Activated T-helper 9 cell treated with anti-CD3 and anti-CD28 coated beads, Interleukin-2, amount 50 U/mL, for 16 hours (primary cell): ENCODE results near the gene ZNF273.
"Not testable (repeated sequence)": the region's sequence is repeated elsewhere in the genome, so short reads cannot be mapped to it uniquely, and the experiment has no call there.

Experiments
- DNase-seq: peaks from one replicate; pipeline ENCODE4 v3.0.0-alpha.2; 2020; ENCODE audit warnings: low read depth

The ZNF273 gene

DNA sequence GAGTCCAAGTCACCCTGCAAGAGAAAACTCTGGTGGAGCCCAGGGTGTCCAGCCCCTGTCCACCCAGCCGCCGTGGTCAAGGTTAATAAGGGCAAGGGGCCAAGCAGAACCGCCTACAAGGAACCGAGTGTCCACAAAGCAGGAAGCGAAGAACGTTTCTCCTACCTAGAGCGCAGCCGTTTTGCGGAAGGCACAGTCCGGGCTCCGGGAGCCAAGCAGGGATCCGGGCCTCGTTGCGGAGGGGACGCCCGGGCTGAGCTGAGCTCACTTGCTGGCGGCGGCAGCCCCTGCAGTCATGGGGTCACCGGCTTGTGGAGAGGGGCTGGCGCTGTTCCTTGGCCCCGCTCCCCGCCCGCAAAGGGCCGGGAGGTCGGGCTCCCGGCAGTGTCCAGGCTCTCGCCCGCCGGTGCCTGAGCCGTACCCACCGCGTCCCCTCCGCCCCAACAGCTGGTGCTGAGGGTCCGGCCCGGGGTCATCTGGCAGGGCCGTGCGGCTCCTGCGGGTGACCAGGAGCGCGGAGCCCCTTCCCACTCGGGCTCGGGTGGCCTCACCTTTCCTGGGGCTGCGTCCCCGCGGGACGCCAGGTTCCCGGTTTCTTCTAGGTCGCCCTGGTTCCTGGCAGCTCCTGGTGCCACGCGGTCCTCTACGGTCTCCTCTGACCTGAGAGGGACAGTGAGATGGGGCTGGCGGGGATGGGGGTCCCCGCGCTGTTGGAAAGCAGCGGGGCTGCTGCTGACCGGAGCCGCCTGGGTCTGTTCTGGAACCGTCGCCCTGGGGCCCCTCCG is 14.0 kb upstream of the ZNF273 start:
- no peak for DNase-seq

DNA sequence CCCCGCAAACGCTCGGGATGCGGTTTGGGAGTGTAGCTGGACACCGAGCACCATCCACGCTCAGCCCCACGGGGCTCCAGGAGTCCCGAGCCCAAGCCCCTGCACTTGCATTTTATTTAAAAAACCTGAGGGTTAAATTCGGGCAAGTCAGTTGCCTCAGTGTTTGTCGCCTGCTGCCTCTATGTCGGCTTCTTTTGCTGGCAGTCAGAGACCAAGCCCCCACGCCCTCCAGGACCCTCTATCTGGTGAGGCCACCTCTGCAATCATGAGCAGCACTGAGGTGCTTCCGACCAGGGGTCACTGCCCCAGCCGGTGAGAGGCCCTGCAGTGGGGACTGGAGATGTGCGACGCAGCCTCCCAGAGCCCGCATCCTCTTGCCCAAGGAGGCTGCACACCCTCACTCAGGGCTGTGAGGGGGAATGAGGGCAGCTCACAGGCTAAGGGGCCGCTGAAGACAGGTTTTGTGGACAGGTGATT is 13.3 kb upstream of the ZNF273 start:
- no peak for DNase-seq

GRCh38 chr7:64890273-64890672 is 12.8 kb upstream of the ZNF273 start:
- DNase-seq = not testable (repeated sequence)

- DNase-seq = no peak
These were observed 12.2 kb upstream of the ZNF273 start for GRCh38 chr7:64890761-64891362.

DNA sequence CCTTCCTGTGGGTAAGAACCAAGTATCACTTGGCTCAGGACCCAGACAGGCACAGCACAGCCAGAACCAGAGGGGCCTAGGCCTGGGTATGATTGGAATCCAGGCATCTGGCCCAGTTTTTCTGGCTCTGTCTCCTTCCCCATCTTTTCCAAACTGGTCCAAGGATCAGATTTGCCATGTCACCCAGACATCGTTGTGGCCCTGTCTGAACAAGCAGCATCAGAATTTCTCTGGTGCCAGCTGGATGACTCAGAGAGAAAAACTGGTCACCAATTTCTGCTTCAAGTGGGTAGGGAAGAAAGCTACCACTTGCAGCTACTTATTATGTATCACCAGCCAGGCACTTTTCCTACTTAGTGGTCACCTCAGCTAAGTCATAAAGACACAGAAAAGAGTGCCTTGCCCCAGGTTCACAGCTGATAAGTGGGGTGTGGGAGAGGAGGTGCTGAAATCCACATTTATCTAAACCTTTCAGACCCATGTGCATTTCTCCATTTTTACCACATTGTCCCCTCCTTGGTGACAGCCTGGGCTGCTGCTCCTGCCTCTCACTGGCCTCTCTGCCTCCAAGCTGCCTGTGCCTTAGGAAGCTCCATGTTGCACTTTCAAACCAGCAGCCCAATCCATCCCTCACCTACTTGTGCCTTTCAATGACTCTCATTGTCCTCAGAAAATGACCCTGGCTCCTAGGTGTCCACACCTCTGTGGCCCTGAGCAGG is 11.6 kb upstream of the ZNF273 start:
- not testable (repeated sequence) for DNase-seq

DNA sequence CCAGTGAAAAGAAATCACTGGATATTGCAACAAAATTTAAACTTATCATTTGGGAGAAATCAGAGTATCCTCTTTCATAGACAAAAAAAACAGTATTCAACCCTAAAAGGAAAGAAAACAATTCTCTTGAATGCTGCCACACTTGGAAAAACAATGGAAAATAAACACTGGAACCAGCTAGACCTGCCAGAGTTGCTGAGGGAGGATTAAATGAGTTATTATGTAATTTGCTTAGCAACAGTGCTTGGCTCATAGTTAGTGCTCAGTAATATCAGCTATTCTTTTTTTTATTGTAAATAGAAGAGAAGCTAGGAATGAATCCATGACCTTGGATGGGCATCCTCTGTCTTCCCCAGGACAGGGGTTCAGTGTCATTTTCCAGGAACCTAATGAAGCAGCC is 11.0 kb upstream of the ZNF273 start:
- DNase-seq = no peak

DNA sequence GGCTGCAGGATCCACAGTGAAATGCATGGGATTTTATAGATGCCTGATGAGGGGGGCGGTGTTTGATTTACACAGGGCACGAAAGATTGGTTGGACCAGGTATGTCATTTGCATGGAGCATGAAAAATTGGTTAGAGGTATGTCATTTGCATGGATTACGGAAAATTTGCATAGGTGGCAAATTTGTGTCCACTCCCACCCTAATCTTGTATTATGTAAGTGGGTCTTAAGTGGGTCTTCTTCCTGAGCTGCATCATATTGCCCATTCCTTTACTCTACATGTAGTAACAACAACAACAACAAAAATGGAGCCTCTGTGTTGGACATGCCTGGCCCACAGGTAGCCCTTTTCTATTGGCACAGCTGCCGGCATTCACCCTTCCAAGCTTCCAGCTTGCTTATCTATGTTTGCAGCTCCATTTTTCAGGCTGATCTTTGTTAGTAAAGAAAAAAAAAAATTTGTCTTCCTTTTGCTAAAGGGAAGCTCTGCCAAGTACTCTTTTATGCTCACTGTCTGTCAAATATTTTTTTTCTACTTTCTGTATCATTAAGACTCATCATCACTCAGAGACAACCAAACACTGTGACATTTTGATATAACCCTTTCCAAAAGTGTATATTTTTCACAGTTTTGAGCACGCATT is 10.3 kb upstream of the ZNF273 start:
- no peak for DNase-seq

- no peak for DNase-seq
These were observed 9.7 kb upstream of the ZNF273 start for GRCh38 chr7:64893401-64893800.

GRCh38 chr7:64902461-64902805 is 640 bp upstream of the ZNF273 start:
- not testable (repeated sequence) for DNase-seq

DNA sequence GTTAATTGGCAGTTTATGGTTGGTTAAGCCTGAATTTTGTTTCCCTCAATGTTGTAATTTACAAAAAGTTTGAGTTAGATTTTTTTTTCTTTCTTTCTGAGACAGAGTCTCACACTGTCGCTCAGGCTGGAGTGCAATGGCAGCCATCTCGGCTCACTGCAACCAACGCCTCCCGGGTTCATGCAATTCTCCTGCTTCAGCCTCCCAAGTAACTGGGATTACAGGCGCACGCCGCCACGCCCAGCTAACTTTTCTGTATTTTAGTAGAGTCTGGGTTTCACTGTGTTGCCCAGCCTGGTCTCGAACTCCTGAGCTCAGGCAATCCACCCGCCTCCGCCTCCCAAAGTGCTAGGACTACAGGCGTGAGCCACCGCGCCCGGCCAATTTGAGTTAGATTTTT is 935 bp downstream of the ZNF273 start:
- no peak for DNase-seq

DNA sequence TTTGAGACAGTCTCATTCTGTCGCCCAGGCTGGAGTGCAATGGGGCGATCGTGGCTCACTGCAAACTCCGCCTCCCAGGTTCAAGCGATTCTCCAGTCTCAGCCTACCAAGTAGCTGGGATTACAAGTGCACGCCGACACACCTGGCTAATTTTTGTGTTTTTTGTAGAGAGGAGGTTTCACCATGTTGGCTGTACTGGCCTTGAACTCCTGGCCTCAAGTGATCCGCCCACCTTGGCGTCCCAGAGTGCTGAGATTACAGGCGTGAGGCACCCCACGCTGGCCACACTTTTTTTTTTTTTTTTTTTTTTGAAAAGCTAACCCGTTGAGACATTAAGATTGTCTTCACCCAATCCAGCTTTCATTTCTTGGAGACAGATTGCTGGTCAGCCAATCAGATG is 2.1 kb downstream of the ZNF273 start:
- no peak for DNase-seq

- DNase-seq = no peak
These were observed 2.5 kb downstream of the ZNF273 start for GRCh38 chr7:64905547-64905946.

DNA sequence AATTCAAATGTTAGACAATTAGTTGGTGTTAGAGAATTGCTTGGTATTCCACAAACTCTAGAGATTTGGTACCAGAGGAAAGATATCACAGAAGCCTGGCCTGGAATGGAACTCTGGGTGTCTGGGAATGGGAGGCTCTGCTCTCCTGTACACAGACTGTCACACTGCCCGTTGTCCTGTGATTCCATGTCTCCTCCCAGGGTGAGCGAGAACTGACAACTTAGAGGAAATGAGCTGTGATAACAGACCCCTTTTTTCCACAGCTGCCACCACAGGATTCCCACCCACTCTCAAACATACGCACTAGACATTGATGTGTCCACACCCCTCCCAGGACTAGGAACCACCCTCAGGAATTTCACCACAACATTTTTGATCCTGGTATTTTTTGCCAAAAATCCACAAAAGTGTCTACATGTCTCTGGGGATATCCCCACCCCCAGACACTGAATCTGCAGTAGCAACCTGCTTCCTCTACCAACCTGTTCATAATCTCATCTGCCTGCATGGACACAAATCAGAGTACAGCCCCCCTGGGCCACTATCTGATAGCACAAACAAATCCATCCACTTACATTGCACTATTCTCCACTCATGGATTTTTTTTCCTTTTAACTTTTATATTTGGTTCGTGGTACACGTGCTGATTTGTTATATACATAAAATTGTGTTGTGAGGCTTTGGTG is 4.7 kb downstream of the ZNF273 start:
- DNase-seq = no peak

GRCh38 chr7:64908358-64908757 is 5.3 kb downstream of the ZNF273 start:
- DNase-seq = no peak

DNA sequence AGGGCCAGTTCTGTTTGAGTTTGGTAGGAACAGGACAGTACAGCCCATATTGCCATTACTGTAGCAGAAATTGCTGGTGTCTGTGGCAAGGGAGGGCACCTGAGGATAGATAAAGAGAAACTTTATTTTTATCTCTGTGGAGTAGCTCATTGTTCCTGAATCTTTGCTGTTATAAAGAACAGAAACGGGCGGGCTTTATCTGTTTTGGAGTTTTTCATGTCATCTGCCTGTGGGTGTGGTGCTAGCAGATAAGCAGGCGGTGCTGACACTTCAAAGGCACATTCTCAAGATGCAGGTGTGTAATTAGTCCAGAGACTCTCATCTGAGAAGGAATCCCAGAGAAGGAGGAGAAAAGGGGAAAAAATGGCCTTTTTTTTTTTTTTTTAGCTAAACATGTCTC is 11.5 kb downstream of the ZNF273 start:
- no peak for DNase-seq

- not testable (repeated sequence) for DNase-seq
These were observed 12.2 kb downstream of the ZNF273 start for GRCh38 chr7:64915301-64915700.

GRCh38 chr7:64928252-64929187 is 25.4 kb downstream of the ZNF273 start:
- not testable (repeated sequence) for DNase-seq

GRCh38 chr7:64934478-64934877 is 31.4 kb downstream of the ZNF273 start:
- DNase-seq = no peak

GRCh38 chr7:64938540-64938939 is 35.5 kb downstream of the ZNF273 start:
- no peak for DNase-seq

DNA sequence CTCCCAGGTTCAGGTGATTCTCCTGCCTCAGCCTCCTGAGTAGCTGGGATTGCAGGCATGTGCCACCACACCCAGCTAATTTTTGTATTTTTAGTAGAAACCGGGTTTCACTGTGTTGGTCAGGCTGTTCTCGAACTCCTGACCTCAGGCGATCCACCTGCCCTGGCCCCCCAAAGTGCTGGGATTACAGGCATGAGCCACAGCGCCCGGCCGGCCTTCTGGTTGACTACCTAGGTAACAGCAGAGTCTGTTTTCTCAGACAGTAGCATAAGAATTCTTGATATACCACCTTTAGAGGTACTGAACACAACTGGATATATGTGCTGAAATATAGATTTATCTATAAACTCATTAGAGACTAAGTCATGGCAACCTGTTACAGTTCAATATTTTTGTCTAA is 36.9 kb downstream of the ZNF273 start:
- DNase-seq = not testable (repeated sequence)
